Measurements from ENCODE around the gene MAML2. TPM values are rescaled to one million over a fixed set of nuclear protein-coding genes. Genes with fewer than 3 reads are reported as not detected.

MAML2 gene
- total and polyA plus RNA-seq, 2 of the 13 experiments (the other 11 are each of a cell fraction or from before 2014, with no cell fraction given) = 2.3 to 25.9 TPM

DNA sequence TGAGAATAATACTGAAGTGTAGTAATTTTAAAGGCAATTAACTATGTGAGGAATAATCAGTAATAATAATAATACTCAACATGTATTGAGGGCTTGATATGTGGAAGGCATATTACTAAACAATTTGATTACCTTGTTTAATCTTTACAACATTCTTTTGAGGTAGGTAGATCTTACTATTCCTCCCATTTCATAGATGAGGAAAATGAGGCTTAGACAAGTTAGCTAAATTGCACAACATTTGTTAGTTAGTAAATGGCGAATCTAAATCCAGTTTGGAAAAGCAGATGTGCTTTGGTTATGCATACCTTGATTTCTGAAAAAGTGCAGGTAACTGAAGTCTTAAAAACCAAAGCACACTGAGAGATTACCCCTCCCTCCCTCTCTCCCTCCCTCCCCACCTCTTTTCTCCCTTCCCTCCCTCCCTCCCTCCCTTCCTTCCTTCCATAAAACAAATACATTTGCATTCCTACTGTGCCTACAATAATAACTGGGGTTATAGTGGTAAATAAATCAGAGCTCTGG is 326.0 kb downstream of the MAML2 start:
- Histone ChIP-seq H3K4me1 (ENCODE audit: insufficient read depth, low read length) (peaks cover 77% of the 10 kb centered on the region), H3K27ac (ENCODE audit: extremely low read length, insufficient read depth, low read length) (peak overlapping the region; percentile 97), H4K20me1 (ENCODE audit: insufficient read depth, low read length) (no peaks in the 10 kb centered on the region), H3K9ac (ENCODE audit: insufficient read depth, low read depth, low read length) (peak overlapping the region; percentile 61; the same call in 1 of the 2 replicates), H3K4me3 (replicated peaks in 1 of 3; ENCODE audit: insufficient read depth in 1 of 3, low read depth in 2 of 3, low read length in 3 of 3) (no peak overlapping the region), H3K27me3 (ENCODE audit: control insufficient read depth in 1 of 2, insufficient read depth in 2 of 2, low read length in 2 of 2) (no peaks in the 10 kb centered on the region), H3K9me3 (ENCODE audit: low read length) (no peaks in the 10 kb centered on the region), H3K36me3 (replicated peaks in 1 of 2; ENCODE audit: control insufficient read depth in 1 of 2, insufficient read depth in 2 of 2, low read length in 2 of 2) (peaks cover 2 to 10% of the 10 kb centered on the region in 2 experiments; a peak in 2 of 5 replicates), H2AFZ (ENCODE audit: low read length) (no peak overlapping the region), H3K79me2 (ENCODE audit: insufficient read depth, low read length) (peaks cover 2% of the 10 kb centered on the region), H3K4me2 (ENCODE audit: low read depth, low read length) (no peak overlapping the region)
- ATAC-seq = no peak
- WGBS (ENCODE audit: low lambda C conversion rate) = 91% methylated on average over 1 of the region's 1 CpG
- no peak for FAIRE-seq
- no peak for TF ChIP-seq SRY (CRISPR knock-in tag; IDR thresholded peaks at IDR 0.05)
- TF ChIP-seq NR2F1 (CRISPR knock-in tag; IDR thresholded peaks at IDR 0.05) = no peak
- no peak for TF ChIP-seq ZNF678 (CRISPR knock-in tag; IDR thresholded peaks at IDR 0.05)
- TF ChIP-seq CEBPG (CRISPR knock-in tag; IDR thresholded peaks at IDR 0.05) = 0 out of 2 replicates have a peak, but pooled peaks have one; percentile 20
- TF ChIP-seq KDM5A (IDR thresholded peaks at IDR 0.05; ENCODE audit: borderline replicate concordance, low read length) = no peak
- TF ChIP-seq HNRNPK (IDR thresholded peaks at IDR 0.05; ENCODE audit: low read depth, low read length, poor library complexity, severe bottlenecking) = peak; percentile 81
- TF ChIP-seq, protein P1, sequence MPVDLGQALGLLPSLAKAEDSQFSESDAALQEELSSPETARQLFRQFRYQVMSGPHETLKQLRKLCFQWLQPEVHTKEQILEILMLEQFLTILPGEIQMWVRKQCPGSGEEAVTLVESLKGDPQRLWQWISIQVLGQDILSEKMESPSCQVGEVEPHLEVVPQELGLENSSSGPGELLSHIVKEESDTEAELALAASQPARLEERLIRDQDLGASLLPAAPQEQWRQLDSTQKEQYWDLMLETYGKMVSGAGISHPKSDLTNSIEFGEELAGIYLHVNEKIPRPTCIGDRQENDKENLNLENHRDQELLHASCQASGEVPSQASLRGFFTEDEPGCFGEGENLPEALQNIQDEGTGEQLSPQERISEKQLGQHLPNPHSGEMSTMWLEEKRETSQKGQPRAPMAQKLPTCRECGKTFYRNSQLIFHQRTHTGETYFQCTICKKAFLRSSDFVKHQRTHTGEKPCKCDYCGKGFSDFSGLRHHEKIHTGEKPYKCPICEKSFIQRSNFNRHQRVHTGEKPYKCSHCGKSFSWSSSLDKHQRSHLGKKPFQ (CRISPR knock-in tag; IDR thresholded peaks at IDR 0.05; ENCODE audit: insufficient replicate concordance) = peak; percentile 30
- peak; percentile 84 for TF ChIP-seq KDM1A (CRISPR knock-in tag; IDR thresholded peaks at IDR 0.05)
- TF ChIP-seq, protein P2, sequence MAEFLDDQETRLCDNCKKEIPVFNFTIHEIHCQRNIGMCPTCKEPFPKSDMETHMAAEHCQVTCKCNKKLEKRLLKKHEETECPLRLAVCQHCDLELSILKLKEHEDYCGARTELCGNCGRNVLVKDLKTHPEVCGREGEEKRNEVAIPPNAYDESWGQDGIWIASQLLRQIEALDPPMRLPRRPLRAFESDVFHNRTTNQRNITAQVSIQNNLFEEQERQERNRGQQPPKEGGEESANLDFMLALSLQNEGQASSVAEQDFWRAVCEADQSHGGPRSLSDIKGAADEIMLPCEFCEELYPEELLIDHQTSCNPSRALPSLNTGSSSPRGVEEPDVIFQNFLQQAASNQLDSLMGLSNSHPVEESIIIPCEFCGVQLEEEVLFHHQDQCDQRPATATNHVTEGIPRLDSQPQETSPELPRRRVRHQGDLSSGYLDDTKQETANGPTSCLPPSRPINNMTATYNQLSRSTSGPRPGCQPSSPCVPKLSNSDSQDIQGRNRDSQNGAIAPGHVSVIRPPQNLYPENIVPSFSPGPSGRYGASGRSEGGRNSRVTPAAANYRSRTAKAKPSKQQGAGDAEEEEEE (CRISPR knock-in tag; IDR thresholded peaks at IDR 0.05; ENCODE audit: borderline replicate concordance) = no peak
- TF ChIP-seq ZSCAN25 (CRISPR knock-in tag; IDR thresholded peaks at IDR 0.05) = no peak
- 0 out of 2 replicates have a peak, but pooled peaks have one; percentile 22 for TF ChIP-seq CEBPB (IDR thresholded peaks at IDR 0.05; ENCODE audit: borderline replicate concordance, low read depth, low read length)
- TF ChIP-seq SAFB2 (CRISPR knock-in tag; IDR thresholded peaks at IDR 0.05; ENCODE audit: borderline replicate concordance, low read depth) = no peak
- peak; percentile 89 for TF ChIP-seq PCBP2 (optimal IDR thresholded peaks at IDR 0.05; ENCODE audit: low read depth, low read length, poor library complexity, severe bottlenecking)
- TF ChIP-seq ZNF317 (CRISPR knock-in tag; IDR thresholded peaks at IDR 0.05) = no peak
- peak; percentile 93 for TF ChIP-seq ZNF629 (CRISPR knock-in tag; conservative IDR thresholded peaks at IDR 0.05)
- TF ChIP-seq RCOR2 (CRISPR knock-in tag; IDR thresholded peaks at IDR 0.05) = peak; percentile 36
- TF ChIP-seq CHD4 (IDR thresholded peaks at IDR 0.05; ENCODE audit: borderline replicate concordance, low read length) = 0 out of 2 replicates have a peak, but pooled peaks have one; percentile 58
- CTCF ChIA-PET (ENCODE audit: low intra/inter-chr PET ratio, low total read pairs) = no interaction called here
- BruUV-seq (replicated peaks) = no TSS peak
- in situ Hi-C loops (cut with HindIII; ENCODE audit: extremely low pct_ligation_motif_present, low pct_unique_long_range_greater_than_20kb) = loop anchor here (10.0 kb wide), 1 partner anchor 328 kb away; the partner anchor contains the start of gene MAML2
- POLR2A ChIA-PET = interaction anchor here (0.6 to 1.2 kb wide), 4 partner anchors 39 to 326 kb away, joined by 3 to 5 read pairs (median 3); partner anchors contain the start of genes MAML2 and MTMR2
- intact Hi-C loops (cut with micrococcal nuclease; ENCODE audit: unreplicated experiment) = loop anchor here (10.0 kb wide), 1 partner anchor 92 kb away; the partner anchor contains the start of gene MTMR2
- DNase-seq (ENCODE audit: low spot score) = no peak
